ENCODE results near the gene NDUFC1. TPM values are rescaled to one million over a fixed set of nuclear protein-coding genes. Genes with fewer than 3 reads are reported as not detected.

The NDUFC1 gene
- polyA plus RNA-seq, 3 donors, result 24.7 to 134 (median 123) TPM

- no peak overlapping the region for H2AFZ ChIP-seq (ENCODE audit: insufficient read depth, low read depth, low read length, poor library complexity, severe bottlenecking)
- no peaks in the 10 kb centered on the region for H3K4me1 Mint-ChIP-seq
- no peak for TF ChIP-seq CTCF (IDR thresholded peaks at IDR 0.05)
- H3K27ac ChIP-seq (ENCODE audit: low read depth in 1 of 2, low read length in 2 of 2), result no peak overlapping the region
- no peaks in the 10 kb centered on the region for H3K4me1 ChIP-seq (ENCODE audit: control insufficient read depth in 1 of 2, insufficient read depth in 2 of 2, low read length in 2 of 2)
- H3K79me2 ChIP-seq (ENCODE audit: insufficient read depth, low read length), result no peaks in the 10 kb centered on the region
- no peaks in the 10 kb centered on the region for H4K20me1 ChIP-seq (ENCODE audit: insufficient read depth, low read length)
- no peaks in the 10 kb centered on the region for H3K27me3 ChIP-seq (ENCODE audit: control insufficient read depth in 2 of 2, insufficient read depth in 2 of 2, low read length in 2 of 2)
- intact Hi-C loops (cut with micrococcal nuclease), result no loop called here
- no peak overlapping the region for H3K9ac ChIP-seq (ENCODE audit: insufficient read depth, low read length, poor library complexity, severe bottlenecking)
- H3K36me3 ChIP-seq (replicated peaks in 1 of 2; ENCODE audit: control insufficient read depth in 1 of 2, insufficient read depth in 2 of 2, low read length in 2 of 2), result no peaks in the 10 kb centered on the region
- H3K4me2 ChIP-seq (replicated peaks; ENCODE audit: extremely low read depth, low read length, poor library complexity, severe bottlenecking), result no peak overlapping the region
- H3K4me3 Mint-ChIP-seq, result no peak overlapping the region
- H3K27me3 Mint-ChIP-seq (ENCODE audit: low read depth in 3 of 3), result peaks cover 0 to 2% (median 0%) of the 10 kb centered on the region in 3 donors
- no peak for DNase-seq
- peaks cover 0 to 2% (median 0%) of the 10 kb centered on the region in 7 donors for H3K9me3 Mint-ChIP-seq
- H3K36me3 Mint-ChIP-seq, result no peaks in the 10 kb centered on the region
- no CpG with 5 or more reads among the region's 3 CpGs for WGBS (ENCODE audit: insufficient coverage)
- no peak overlapping the region for H3K4me3 ChIP-seq (replicated peaks in 1 of 3; ENCODE audit: low read depth in 2 of 3, low read length in 3 of 3)
- H3K27ac Mint-ChIP-seq, result no peak overlapping the region
- H3K9me3 ChIP-seq (replicated peaks in 1 of 2; ENCODE audit: control insufficient read depth in 1 of 2, insufficient read depth in 1 of 2, low read length in 2 of 2), result no peaks in the 10 kb centered on the region
Measured at GRCh38 chr4:139253713-139254112, 48.6 kb downstream of the NDUFC1 start.

- Histone ChIP-seq H3K36me3 (replicated peaks in 1 of 2; ENCODE audit: control insufficient read depth in 1 of 2, insufficient read depth in 2 of 2, low read length in 2 of 2) (no peaks in the 10 kb centered on the region), H2AFZ (ENCODE audit: insufficient read depth, low read depth, low read length, poor library complexity, severe bottlenecking) (no peak overlapping the region), H3K9me3 (replicated peaks in 1 of 2; ENCODE audit: control insufficient read depth in 1 of 2, insufficient read depth in 1 of 2, low read length in 2 of 2) (no peaks in the 10 kb centered on the region), H3K27ac (ENCODE audit: low read depth in 1 of 2, low read length in 2 of 2) (no peak overlapping the region), H3K27me3 (ENCODE audit: control insufficient read depth in 2 of 2, insufficient read depth in 2 of 2, low read length in 2 of 2) (no peaks in the 10 kb centered on the region), H3K79me2 (ENCODE audit: insufficient read depth, low read length) (no peaks in the 10 kb centered on the region), H3K4me1 (ENCODE audit: control insufficient read depth in 1 of 2, insufficient read depth in 2 of 2, low read length in 2 of 2) (no peaks in the 10 kb centered on the region), H3K4me2 (replicated peaks; ENCODE audit: extremely low read depth, low read length, poor library complexity, severe bottlenecking) (no peak overlapping the region), H3K4me3 (replicated peaks in 1 of 3; ENCODE audit: low read depth in 2 of 3, low read length in 3 of 3) (no peak overlapping the region), H4K20me1 (ENCODE audit: insufficient read depth, low read length) (no peaks in the 10 kb centered on the region), H3K9ac (ENCODE audit: insufficient read depth, low read length, poor library complexity, severe bottlenecking) (no peak overlapping the region)
- no peak for DNase-seq
- intact Hi-C loops (cut with micrococcal nuclease), result no loop called here
- Mint-ChIP-seq H3K36me3 (no peaks in the 10 kb centered on the region), H3K27me3 (ENCODE audit: low read depth in 3 of 3) (peaks cover 0 to 2% (median 0%) of the 10 kb centered on the region in 3 donors), H3K9me3 (peaks cover 0 to 2% (median 0%) of the 10 kb centered on the region in 7 donors), H3K4me3 (no peak overlapping the region), H3K27ac (no peak overlapping the region), H3K4me1 (no peaks in the 10 kb centered on the region)
- TF ChIP-seq CTCF (IDR thresholded peaks at IDR 0.05), result no peak
Measured at GRCh38 chr4:139253046-139253445, 49.2 kb downstream of the NDUFC1 start.

Measured in CD14-positive monocyte (primary cell).